GM12878 (cell line): ENCODE measurements around the gene TXNIP. TPM values are rescaled to one million over a fixed set of nuclear protein-coding genes. Genes with fewer than 3 reads are reported as not detected.

ENCODE experiments used
- ATAC-seq: fragments of 200-7000 bp; cut with Tn5 transposase; 3 replicates; pipeline ENCODE4 v1.9.1; 2020; ENCODE audit warnings: mild to moderate bottlenecking, moderate library complexity
- BruUV-seq: library from RNA; stranded (reverse); fragments of 400-500 nt; replicated peaks from 2 replicates; lab custom pipeline; 2021; lab: Mats Ljungman, UMichigan
- CTCF ChIA-PET: fragments of 300-600 bp; sonication (Branson Sonifier 250); formaldehyde crosslinking; extraction: SDS; loops from one replicate; lab custom pipeline; 2021; ENCODE audit warnings: inconsistent platforms; lab: Yijun Ruan, JAX
- POLR2A ChIA-PET: fragments of 350-600 bp; formaldehyde crosslinking; extraction: SDS; loops from one replicate; lab custom pipeline; 2021; ENCODE audit warnings: inconsistent platforms; lab: Charles Lee
- RAD21 ChIA-PET: fragments of 300-600 bp; sonication (Branson Sonifier 250); formaldehyde crosslinking; loops from one replicate; lab custom pipeline; 2023; ENCODE audit warnings: antibody characterized with exemption; ENCODE audit not compliant: unreplicated experiment; lab: Charles Lee
- SMC1A ChIA-PET: fragments of 300-600 bp; sonication (Branson Sonifier 250); formaldehyde crosslinking; loops from one replicate; lab custom pipeline; 2023; ENCODE audit not compliant: unreplicated experiment, uncharacterized antibody; lab: Charles Lee
- DNase-seq: peaks from one replicate; pipeline ENCODE4 v3.0.0-alpha.2; 2011; ENCODE audit warnings: low read depth, low spot score
- FAIRE-seq: peaks from 3 replicates; lab custom pipeline; 2011; peaks lifted over from hg19 to GRCh38; lab: Jason Lieb, UNC
- H2AFZ ChIP-seq: 2 replicates; pipeline ENCODE4 v1.6.0; 2011; ENCODE audit warnings: low read depth, low read length, control low read depth; ENCODE audit not compliant: control insufficient read depth
- H3K27ac ChIP-seq: 2 replicates; pipeline ENCODE4 v1.5.1; 2011; ENCODE audit warnings: control low read depth; ENCODE audit not compliant: control insufficient read depth, insufficient read depth
- H3K27me3 ChIP-seq, 2 experiments: replicated peaks in 1 of 2; 2 replicates each; pipeline versions ENCODE4 v1.6.0 to v1.6.1; 2011; ENCODE audit warnings: low read length in 1 of 2; ENCODE audit not compliant: control insufficient read depth in 2 of 2, insufficient read depth in 2 of 2
- H3K36me3 ChIP-seq, 2 experiments: 2 replicates each; pipeline ENCODE4 v1.5.1; 2011; ENCODE audit warnings: low read length in 1 of 2; ENCODE audit not compliant: control insufficient read depth in 2 of 2, insufficient read depth in 2 of 2
- H3K4me1 ChIP-seq: 2 replicates; pipeline ENCODE4 v1.6.1; 2011; ENCODE audit warnings: mild to moderate bottlenecking, low read length, moderate library complexity, mixed read lengths; ENCODE audit not compliant: control insufficient read depth, insufficient read depth
- H3K4me2 ChIP-seq: 2 replicates; pipeline ENCODE4 v1.6.0; 2011; ENCODE audit warnings: control low read depth; ENCODE audit not compliant: control insufficient read depth, insufficient read depth
- H3K4me3 ChIP-seq: fragments of 200-600 bp; sonication (generic); 2 replicates; pipeline ENCODE4 v1.5.1; 2016
- H3K79me2 ChIP-seq: 2 replicates; pipeline ENCODE4 v1.6.0; 2011; ENCODE audit warnings: low read length; ENCODE audit not compliant: control insufficient read depth, insufficient read depth
- H3K9ac ChIP-seq: 2 replicates; pipeline ENCODE4 v1.8.0; 2011; ENCODE audit warnings: low read length, control low read depth, mixed read lengths; ENCODE audit not compliant: control insufficient read depth, insufficient read depth
- H3K9me3 ChIP-seq: replicated peaks from 3 replicates; pipeline ENCODE4 v1.5.1; 2011; ENCODE audit warnings: mild to moderate bottlenecking, low read length; ENCODE audit not compliant: control insufficient read depth, insufficient read depth
- H4K20me1 ChIP-seq: 2 replicates; pipeline ENCODE4 v1.6.0; 2011; ENCODE audit not compliant: control insufficient read depth, insufficient read depth
- MEF2B ChIP-seq: fragments of 450-650 bp; IDR thresholded peaks from 2 replicates; pipeline ENCODE4 v1.6.1; 2018; ENCODE audit warnings: mild to moderate bottlenecking, moderate library complexity; ENCODE audit not compliant: partially characterized antibody, poor library complexity, severe bottlenecking
- RBBP5 ChIP-seq: fragments of 200-600 bp; sonication (generic); conservative IDR thresholded peaks from 2 replicates; pipeline ENCODE4 v1.6.1; 2016
- SP1 ChIP-seq: IDR thresholded peaks from one replicate; pipeline ENCODE4 v1.6.1; 2011; ENCODE audit warnings: low read depth, low read length
- WGBS: methylation state at CpG from one replicate; pipeline ENCODE4 v1.1.6; 2016; ENCODE audit warnings: low lambda C conversion rate; ENCODE audit not compliant: insufficient replicate concordance, insufficient coverage; ENCODE audit errors: missing lambda C conversion rate; 5-methylcytosine and 5-hydroxymethylcytosine counted together
- in situ Hi-C: fragments of 300-500 bp; cut with MboI; formaldehyde crosslinking; loops from 9 replicates; pipeline ENCODE4 v1.14.3; 2018; ENCODE audit warnings: mixed read lengths
- intact Hi-C: fragments of 100-400 bp; cut with micrococcal nuclease; formaldehyde crosslinking; loops from one replicate; pipeline ENCODE4 v1.14.2; 2022; ENCODE audit not compliant: unreplicated experiment
- polyA plus RNA-seq, 11 experiments: library from polyadenylated mRNA; depleted of rRNA in 4 of 11; unstranded in 6 of 11; stranded (reverse) in 5 of 11; fragments of >200 nt; fragmentation: Nextera tagmentation in 4 of 11; fragmentation: Illumina TruSeq in 1 of 11; extraction: Ambion mirVana in 4 of 11; extraction: Trizol in 1 of 11; gene quantifications; 1 replicate in 1 of 11; 2 replicates in 10 of 11; pipeline versions ENCODE4 v1.2.1 to v1.2.3, GENCODE V29; 2011 to 2016; ENCODE audit warnings: inconsistent platforms in 2 of 11, missing spikeins in 2 of 11, low read depth in 1 of 11
- total RNA-seq, 4 experiments: library from RNA; depleted of rRNA in 3 of 4; stranded (reverse); fragments of >200 nt in 3 of 4; fragmentation: Illumina TruSeq in 1 of 4; extraction: Trizol in 1 of 4; gene quantifications; 2 replicates each; pipeline versions ENCODE4 v1.2.1 to v1.2.3, GENCODE V29; 2013 to 2021
- TF ChIP-seq, protein P1 (sequence below): fragments of 450-650 bp; IDR thresholded peaks from 2 replicates; pipeline ENCODE4 v1.6.1; 2018; ENCODE audit warnings: borderline replicate concordance, mild to moderate bottlenecking; ENCODE audit not compliant: partially characterized antibody

TXNIP gene
- total and polyA plus RNA-seq, 10 of the 15 experiments (the other 5 are each of a cell fraction or from before 2014, with no cell fraction given) = 48.7 to 133 (median 107) TPM

GRCh38 chr1:146020058-146021049 lies 24.0 kb upstream of the TXNIP start:
- Histone ChIP-seq H3K9me3 (no peaks in the 10 kb centered on the region), H3K27me3 (peaks cover 4 to 9% of the 10 kb centered on the region in 2 experiments; a peak in 3 of 4 replicates), H3K4me2 (no peak overlapping the region), H4K20me1 (no peaks in the 10 kb centered on the region), H3K27ac (no peak overlapping the region), H3K4me1 (no peaks in the 10 kb centered on the region), H3K9ac (no peak overlapping the region), H3K36me3 (no peaks in the 10 kb centered on the region), H3K4me3 (no peak overlapping the region), H3K79me2 (no peaks in the 10 kb centered on the region), H2AFZ (no peak overlapping the region)
- DNase-seq (no peak), FAIRE-seq (no peak), ATAC-seq (no peak)
- in situ Hi-C loops (no loop called here), intact Hi-C loops (no loop called here)
- POLR2A ChIA-PET = no interaction called here
- no TSS peak for BruUV-seq
- SMC1A ChIA-PET = interaction anchor here (2.4 kb wide), 1 partner anchor 12 kb away, joined by 21 read pairs; no protein-coding TSS in a partner anchor
- 48% methylated on average over 4 of the region's 4 CpGs for WGBS
- RAD21 ChIA-PET = interaction anchor here (1.1 kb wide), 1 partner anchor 162 kb away, joined by 3 read pairs; the partner anchor contains the start of gene PIAS3
- CTCF ChIA-PET = interaction anchor here (0.6 to 2.6 kb wide), 6 partner anchors 12 to 174 kb away, joined by 3 to 16 read pairs (median 4); no protein-coding TSS in a partner anchor
- TF ChIP-seq, protein P1, sequence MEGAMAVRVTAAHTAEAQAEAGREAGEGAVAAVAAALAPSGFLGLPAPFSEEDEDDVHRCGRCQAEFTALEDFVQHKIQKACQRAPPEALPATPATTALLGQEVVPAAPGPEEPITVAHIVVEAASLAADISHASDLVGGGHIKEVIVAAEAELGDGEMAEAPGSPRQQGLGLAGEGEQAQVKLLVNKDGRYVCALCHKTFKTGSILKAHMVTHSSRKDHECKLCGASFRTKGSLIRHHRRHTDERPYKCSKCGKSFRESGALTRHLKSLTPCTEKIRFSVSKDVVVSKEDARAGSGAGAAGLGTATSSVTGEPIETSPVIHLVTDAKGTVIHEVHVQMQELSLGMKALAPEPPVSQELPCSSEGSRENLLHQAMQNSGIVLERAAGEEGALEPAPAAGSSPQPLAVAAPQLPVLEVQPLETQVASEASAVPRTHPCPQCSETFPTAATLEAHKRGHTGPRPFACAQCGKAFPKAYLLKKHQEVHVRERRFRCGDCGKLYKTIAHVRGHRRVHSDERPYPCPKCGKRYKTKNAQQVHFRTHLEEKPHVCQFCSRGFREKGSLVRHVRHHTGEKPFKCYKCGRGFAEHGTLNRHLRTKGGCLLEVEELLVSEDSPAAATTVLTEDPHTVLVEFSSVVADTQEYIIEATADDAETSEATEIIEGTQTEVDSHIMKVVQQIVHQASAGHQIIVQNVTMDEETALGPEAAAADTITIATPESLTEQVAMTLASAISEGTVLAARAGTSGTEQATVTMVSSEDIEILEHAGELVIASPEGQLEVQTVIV = no peak
- TF ChIP-seq MEF2B (no peak), RBBP5 (no peak), SP1 (no peak)
